HG03139 (cell line): Measurements from ENCODE around the gene COPZ1.

Experiments used
- ATAC-seq: cut with Tn5 transposase; IDR thresholded peaks from one replicate; pipeline ENCODE4 v1.9.1; 2021; ENCODE audit not compliant: unreplicated experiment

Gene COPZ1

DNA sequence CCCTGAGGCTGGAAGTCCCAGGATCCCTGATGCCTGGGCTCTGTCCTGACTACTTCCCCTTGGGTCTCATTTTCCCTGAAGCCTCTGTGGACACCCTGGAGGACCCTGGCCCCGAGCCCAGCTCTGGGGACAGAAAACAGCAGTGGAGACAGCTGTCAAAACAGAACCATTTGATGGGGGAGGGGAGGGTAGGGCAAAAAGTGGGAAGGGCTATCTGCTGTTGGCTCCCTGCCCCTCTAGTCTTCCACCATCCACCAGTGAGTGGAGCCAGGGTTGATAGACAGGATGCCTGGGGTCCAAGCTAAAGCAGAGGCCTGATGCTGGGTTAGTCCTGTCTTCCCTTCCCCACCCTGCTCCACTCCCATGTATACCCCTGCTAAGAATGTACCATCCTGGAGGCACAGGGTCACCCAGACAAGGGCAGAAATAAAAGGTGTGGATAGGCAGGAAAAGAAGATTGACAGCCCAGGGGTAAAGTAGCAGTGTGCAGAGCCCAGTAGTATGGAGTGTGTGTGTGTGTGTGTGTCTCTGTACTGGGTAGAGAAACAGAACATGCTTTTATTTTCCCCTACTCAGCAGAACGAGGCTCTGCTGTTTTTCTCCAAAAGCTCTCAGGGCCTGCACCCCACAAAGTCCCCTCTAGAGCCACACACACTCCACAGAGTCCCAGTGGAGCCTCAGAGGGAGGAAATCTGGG, 49.8 kb downstream of the COPZ1 start:
- ATAC-seq, result no peak

- no peak for ATAC-seq
These were observed 50.3 kb downstream of the COPZ1 start for GRCh38 chr12:54375259-54375579.

DNA sequence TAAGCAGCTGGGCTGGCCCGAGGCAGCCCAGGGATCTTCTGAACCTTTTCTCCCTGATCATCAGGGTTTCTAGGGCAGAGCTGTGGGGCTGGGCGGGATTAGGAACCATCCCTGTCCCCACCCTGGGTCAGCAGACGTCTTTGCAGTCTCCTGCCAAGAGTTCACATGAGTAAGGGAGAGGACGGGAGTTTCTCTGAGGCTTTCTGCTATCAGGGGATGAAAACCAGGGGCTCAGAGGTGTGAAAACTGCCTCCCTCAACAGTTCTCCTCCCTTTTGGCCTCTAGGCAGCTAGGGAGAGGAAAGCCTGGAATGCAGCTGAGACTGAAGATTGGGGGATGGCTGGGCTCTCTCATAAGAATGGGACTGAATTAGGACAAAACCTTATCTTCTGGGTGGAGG, 51.7 kb downstream of the COPZ1 start:
- no peak for ATAC-seq

- ATAC-seq, result no peak
These were observed 52.1 kb downstream of the COPZ1 start for GRCh38 chr12:54377007-54377406.

DNA sequence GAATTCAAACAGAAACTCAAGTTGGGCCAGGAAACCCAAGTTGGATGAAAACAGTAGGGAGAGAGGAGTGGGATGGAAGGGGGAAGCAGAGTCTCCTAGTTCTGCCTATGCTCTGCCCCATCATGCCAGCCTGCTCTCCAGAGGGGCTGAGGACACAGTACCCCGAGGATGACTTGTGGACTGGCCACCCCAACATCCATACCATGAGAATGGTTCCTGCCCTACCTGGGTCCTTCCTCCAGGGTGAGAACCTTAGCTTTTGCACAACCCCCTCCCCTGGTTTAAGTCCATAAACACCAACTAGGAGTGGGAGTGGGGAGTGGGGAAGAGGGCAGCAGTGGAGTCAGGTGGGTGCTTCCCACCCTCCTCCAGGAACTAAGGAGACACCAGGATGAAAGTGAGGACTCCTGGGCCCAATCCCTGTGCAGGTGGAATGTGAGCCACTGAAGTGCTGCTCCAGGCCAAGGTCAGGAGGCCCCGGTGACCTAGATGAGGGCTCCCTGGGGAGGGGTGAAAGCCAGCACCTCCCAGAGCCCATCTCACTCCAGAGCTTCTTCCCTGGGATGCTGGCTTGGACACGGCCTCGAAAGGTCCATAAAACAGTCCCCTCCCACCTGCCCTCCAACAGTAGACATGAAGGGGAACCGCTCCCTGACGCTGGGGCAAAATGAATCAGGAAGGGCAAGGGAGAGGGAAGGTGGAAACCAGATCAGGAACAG, 53.0 kb downstream of the COPZ1 start:
- no peak for ATAC-seq

- no peak for ATAC-seq
These were observed 54.0 kb downstream of the COPZ1 start for GRCh38 chr12:54378796-54379397.

DNA sequence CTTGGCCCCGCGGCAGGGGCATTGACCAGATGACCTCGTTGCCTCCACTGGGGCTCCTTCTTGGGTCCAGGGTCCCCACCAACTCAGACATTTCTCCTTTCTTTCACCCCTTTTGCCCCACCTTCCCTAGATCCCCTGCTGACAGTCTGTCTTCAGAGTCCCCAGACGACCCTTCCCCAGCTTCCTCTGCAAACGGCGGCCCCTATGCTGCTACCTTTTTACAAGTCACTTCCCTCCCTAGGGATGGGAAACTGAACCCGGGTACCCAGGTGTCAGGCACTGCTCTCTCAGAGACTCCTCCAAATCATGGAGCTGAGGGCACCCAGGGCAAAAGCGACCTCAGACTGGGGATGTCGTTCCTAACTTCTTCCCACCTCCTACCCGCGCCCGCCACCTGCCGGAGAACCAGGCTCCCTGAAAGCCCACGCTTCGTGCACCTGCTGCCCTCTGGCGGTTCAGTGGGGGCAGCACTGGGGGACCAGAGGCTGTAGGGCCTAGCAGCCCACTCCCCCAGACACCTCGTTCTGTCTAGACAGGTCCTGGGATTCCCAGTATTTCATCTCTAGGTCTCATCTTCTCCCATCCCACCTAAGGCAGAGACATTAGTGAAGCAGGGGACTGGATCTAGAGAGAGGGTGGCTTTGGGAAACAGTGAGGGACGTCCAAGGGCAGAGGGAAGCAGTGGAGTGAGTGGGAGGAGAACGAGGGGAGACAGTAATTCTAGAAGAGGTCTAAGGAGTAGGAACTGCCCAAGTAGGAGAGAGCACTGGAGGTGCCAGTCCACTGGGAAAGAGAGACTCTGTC, 54.7 kb downstream of the COPZ1 start:
- peak; percentile 60 for ATAC-seq

GRCh38 chr12:54381136-54381535, 56.2 kb downstream of the COPZ1 start:
- ATAC-seq, result no peak

GRCh38 chr12:54383041-54383609, 58.2 kb downstream of the COPZ1 start:
- no peak for ATAC-seq

- ATAC-seq, result no peak
These were observed 59.7 kb downstream of the COPZ1 start, which contains the start of gene ZNF385A for GRCh38 chr12:54384591-54385041. TSS of gene ZNF385A (minus strand) at chr12:54384733. CDS start at chr12:54384514, 219 bp downstream.

DNA sequence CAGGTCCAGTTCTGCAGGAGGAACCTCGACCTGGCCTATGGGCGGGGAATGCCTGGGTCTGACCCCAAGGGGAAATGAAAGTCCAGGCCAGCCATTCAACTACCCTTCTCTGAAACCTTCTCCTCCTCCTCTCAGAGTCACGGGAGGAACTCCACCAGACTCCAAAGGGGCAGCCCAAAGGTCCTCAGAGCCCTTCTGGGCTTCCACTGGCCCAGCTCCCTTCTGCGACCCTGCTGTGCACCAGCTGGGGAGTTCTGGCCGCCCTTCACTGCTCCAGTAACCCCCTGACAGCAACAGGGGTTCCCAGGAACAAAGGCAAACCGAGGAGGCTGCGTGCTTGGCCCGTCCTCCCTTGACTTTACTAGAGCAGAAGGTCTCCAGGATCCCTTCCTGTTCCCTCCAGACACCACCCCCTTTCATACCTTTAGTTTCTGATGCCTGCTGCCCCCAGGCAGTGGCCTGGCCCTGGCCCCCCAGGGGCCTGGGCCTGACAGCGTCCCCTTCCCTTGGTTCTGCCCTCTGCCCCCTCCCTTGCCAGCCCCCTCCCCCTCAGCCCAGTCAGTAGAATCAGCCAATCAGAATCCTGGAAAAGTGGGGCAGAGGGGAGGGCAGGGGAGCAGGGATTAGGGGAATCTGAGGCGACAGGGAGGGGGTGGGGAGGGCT, 60.5 kb downstream of the COPZ1 start:
- ATAC-seq, result no peak

DNA sequence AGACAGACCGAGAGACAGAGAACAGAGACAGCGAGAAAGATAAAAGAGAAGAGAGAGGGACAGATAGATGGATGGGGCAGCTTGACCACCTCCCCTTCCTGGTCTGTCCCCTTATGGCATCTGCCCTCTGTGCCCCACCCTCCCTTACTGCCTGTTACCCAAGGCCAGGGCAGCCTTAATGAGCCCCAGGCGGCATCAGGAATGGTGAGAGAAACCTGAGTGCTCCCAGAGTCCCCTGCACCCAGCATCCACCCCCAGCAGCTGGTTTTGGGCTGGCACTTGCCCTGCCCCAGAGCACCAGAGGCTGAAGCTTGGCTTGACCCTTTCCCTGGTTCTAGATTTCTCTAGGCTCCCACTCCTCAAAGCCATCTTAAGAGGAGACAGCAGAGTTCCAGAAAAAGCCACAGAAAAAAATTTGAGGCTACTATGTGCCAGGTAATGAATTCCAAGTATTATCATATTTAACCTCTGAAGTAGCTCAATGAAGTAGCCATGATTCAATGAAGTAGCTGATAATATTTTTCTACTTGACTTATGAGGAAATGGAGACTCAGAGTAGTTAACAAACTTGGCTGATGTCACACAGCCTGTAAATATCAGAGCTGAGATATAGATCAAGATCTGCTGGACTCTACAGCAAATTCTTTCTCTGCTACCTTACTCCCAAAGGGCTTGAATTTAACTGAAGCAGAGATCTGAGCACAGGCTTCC, 61.6 kb downstream of the COPZ1 start:
- ATAC-seq, result no peak

DNA sequence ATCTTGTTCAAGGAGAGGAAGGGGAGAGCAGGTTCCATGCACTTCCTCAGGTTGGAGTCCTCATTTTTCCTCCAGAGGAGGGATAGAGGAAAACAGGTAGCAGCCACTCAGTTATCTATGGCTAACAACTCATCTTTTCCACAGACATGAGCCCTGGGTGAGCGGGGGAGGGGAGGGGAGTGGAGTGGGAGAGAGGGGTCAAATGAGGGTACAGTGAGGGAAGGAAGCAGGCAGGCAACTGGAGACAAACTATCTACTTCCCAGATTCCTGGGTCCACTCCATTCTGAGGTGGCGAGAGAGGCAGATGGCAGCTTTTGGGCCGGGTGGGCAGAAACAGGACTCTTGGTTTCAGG, 62.2 kb downstream of the COPZ1 start:
- ATAC-seq, result no peak

- no peak for ATAC-seq
These were observed 63.6 kb downstream of the COPZ1 start for GRCh38 chr12:54388237-54389133.

GRCh38 chr12:54389134-54389508, 64.2 kb downstream of the COPZ1 start:
- ATAC-seq, result no peak

GRCh38 chr12:54389607-54390175, 64.8 kb downstream of the COPZ1 start:
- no peak for ATAC-seq

DNA sequence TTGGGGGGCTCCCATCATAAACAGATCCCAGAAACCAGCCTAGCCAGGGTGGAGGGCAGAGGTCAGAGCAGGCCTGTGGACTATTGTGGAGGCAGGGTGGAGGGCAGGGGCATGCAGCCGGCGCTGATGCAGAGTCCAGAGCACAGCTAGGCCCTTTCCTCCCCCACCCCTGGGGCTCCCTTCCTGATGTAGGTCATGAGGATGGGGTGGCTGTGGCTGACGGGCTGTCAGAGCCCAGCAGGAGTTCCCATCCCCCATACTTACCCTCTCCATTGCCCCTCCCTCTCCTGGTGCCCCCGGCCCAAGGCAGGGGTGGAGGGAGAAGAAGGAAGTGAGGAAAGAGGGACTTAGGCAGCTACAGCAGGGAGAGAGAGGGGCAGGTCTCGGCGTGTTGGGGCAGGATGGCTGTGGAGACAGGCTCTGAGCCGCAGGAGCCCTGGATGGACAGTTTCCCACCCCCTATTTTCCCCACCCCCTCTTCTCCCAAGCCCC, 65.3 kb downstream of the COPZ1 start:
- ATAC-seq, result no peak
